H1 (cell line): ENCODE measurements around the gene TELO2. TPM values are rescaled to one million over a fixed set of nuclear protein-coding genes. Genes with fewer than 3 reads are reported as not detected.

ENCODE experiments used
- BRCA1 ChIP-seq: IDR thresholded peaks from 2 replicates; pipeline ENCODE4 v1.6.1; 2012; ENCODE audit warnings: low read depth, low read length, improper control_type of control experiment
- GTF2F1 ChIP-seq: IDR thresholded peaks from 2 replicates; pipeline ENCODE4 v1.6.1; 2012; ENCODE audit warnings: low read depth, low read length, improper control_type of control experiment, borderline replicate concordance
- TAF7 ChIP-seq: optimal IDR thresholded peaks from 2 replicates; pipeline ENCODE3; 2011; ENCODE audit warnings: low read depth, mild to moderate bottlenecking, inconsistent platforms, low read length, moderate library complexity, borderline replicate concordance
- TEAD4 ChIP-seq: IDR thresholded peaks from 2 replicates; pipeline ENCODE4 v1.6.1; 2012; ENCODE audit warnings: low read depth, low read length, inconsistent platforms, mixed read lengths
- polyA plus RNA-seq, 7 experiments: library from polyadenylated mRNA; depleted of rRNA in 3 of 7; stranded (reverse) in 5 of 7; unstranded in 2 of 7; fragments of >200 nt in 5 of 7; fragments of 200-250 nt in 2 of 7; gene quantifications; 1 replicate in 5 of 7; 2 replicates in 1 of 7; 4 replicates in 1 of 7; pipeline versions ENCODE4 v1.2.1 to v1.2.3, GENCODE V29; 2011 to 2013; ENCODE audit warnings: missing spikeins in 2 of 7, mixed read lengths in 2 of 7
- total RNA-seq: library from RNA; stranded (reverse); fragmentation: NEBNext Ultra II Directional; extraction: Animal tissue kit (Norgen Biotek cat#: 25700); gene quantifications from 2 replicates; pipeline ENCODE4 v1.2.1, GENCODE V29; 2021

Gene TELO2
- total and polyA plus RNA-seq, 2 of the 8 experiments (the other 6 are each of a cell fraction or from before 2014, with no cell fraction given) = 39.3 to 64.8 TPM

- TF ChIP-seq GTF2F1 (no peak), TEAD4 (no peak), BRCA1 (no peak), TAF7 (no peak)
- TF ChIP-seq, all 59 proteins: peak for 0
Observed at GRCh38 chr16:1471569-1472194, 21.5 kb upstream of the TELO2 start (continued).
